Left lung (tissue), 10 donors: Measurements from ENCODE around the gene SREBF1. TPM values are rescaled to one million over a fixed set of nuclear protein-coding genes. Genes with fewer than 3 reads are reported as not detected.

Source experiments
- ATAC-seq: fragments of 200-7000 bp; cut with Tn5 transposase; one replicate; pipeline ENCODE4 v1.9.1; 2020; ENCODE audit warnings: moderate library complexity
- DNase-seq, 4 donors: peaks; one replicate each; pipeline ENCODE4 v3.0.0-alpha.2; 2013 to 2020
- H3K27ac ChIP-seq, 2 donors: fragments of 200-600 bp; sonication (generic) in 1 of 2; one replicate each; pipeline versions ENCODE4 v1.5.0 to v1.8.0; 2020 to 2021
- H3K27me3 ChIP-seq, 2 donors: fragments of 200-600 bp; sonication (generic) in 1 of 2; one replicate each; pipeline versions ENCODE4 v1.5.0 to v1.8.0; 2020 to 2021
- H3K36me3 ChIP-seq, 2 donors: fragments of 200-600 bp; sonication (generic) in 1 of 2; one replicate each; pipeline versions ENCODE4 v1.5.0 to v1.8.0; 2020 to 2021
- H3K4me1 ChIP-seq, 2 donors: fragments of 200-600 bp; one replicate each; pipeline ENCODE4 v1.8.0; 2021
- H3K4me3 ChIP-seq, 2 donors: fragments of 200-600 bp; sonication (generic) in 1 of 2; one replicate each; pipeline versions ENCODE4 v1.5.0 to v1.8.0; 2020 to 2021; ENCODE audit warnings: mild to moderate bottlenecking in 1 of 2
- H3K9me3 ChIP-seq, 2 donors: fragments of 200-600 bp; sonication (generic) in 1 of 2; one replicate each; pipeline versions ENCODE4 v1.5.0 to v1.8.0; 2020 to 2021
- intact Hi-C, 2 donors: fragments of 100-400 bp; cut with DNase I; formaldehyde crosslinking; loops; one replicate each; pipeline versions ENCODE4 v1.11.2 to v1.14.2; 2022
- polyA plus RNA-seq, 6 donors: library from polyadenylated mRNA; unstranded; fragments of 120-200 nt; gene quantifications; one replicate each; pipeline ENCODE4 v1.2.1, GENCODE V29; 2013; ENCODE audit not compliant: insufficient read length in 6 of 6
- total RNA-seq, 2 donors: library from RNA; stranded (reverse); fragmentation: NEBNext Ultra II Directional; extraction: Animal tissue kit (Norgen Biotek cat#: 25700); gene quantifications; one replicate each; pipeline ENCODE4 v1.2.1, GENCODE V29; 2021
- TF ChIP-seq, protein P1 (sequence below), 2 donors: fragments of 200-600 bp; sonication (generic) in 1 of 2; IDR thresholded peaks; one replicate each; pipeline versions ENCODE4 v1.5.0 to v1.8.0; 2021; ENCODE audit warnings: antibody characterized with exemption in 2 of 2
- donor health status: DM: no; HTN: yes; CAD: no.
- donor health status: DM: no; HTN: no; CAD: no.

SREBF1 gene
- total and polyA plus RNA-seq, 8 donors = 27.9 to 122 (median 46.4) TPM

DNA sequence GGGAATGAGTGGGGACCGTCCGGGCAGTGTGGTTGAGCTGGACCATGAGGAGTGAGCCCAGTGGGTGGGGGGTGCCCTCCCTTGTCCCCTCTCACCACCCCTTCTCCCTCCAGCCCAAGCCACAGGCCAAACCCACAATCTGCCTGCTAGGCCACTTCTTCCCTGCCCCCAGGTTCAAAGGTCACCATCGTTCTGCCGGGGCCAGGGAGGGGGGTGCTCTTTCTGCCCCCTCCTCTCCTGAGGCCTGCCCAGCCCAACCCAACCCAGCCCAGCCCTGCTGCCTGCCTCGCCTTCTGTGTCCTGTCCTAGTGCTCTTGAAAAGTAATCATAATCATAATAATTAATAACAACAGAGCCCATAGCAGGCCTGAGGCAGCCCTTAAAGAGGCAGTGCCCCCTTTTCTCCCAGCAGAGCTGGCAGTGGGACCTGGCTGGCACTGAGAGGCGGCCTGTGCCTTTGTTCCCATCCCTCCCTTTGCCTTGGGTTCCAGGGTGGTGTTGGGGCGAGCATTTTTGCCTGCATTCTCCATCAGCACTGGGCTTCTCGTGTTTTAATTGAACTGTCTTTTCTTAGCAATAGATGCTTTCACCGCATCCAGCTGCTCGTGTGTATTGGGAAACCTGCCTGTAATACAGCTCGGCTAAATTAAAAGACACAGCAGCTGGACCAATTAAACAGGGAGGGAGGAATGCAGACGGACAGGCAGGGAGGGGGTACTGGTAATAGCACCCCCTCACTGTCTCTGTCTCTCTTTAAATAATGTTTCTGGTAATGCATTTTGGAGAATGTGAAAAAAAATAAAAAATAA is 46.8 kb downstream of the SREBF1 start:
- intact Hi-C loops = no loop called here
- peaks cover 0 to 21% of the 10 kb centered on the region in 2 donors for H3K36me3 ChIP-seq
- no peaks in the 10 kb centered on the region for H3K27me3 ChIP-seq
- no peaks in the 10 kb centered on the region for H3K9me3 ChIP-seq
- no peak overlapping the region for H3K4me3 ChIP-seq
- no peak overlapping the region for H3K27ac ChIP-seq
- ATAC-seq = no peak
- DNase-seq = peak in 1 of 4 donors; percentile 27
- peaks cover 0 to 20% of the 10 kb centered on the region in 2 donors for H3K4me1 ChIP-seq
- TF ChIP-seq, protein P1, sequence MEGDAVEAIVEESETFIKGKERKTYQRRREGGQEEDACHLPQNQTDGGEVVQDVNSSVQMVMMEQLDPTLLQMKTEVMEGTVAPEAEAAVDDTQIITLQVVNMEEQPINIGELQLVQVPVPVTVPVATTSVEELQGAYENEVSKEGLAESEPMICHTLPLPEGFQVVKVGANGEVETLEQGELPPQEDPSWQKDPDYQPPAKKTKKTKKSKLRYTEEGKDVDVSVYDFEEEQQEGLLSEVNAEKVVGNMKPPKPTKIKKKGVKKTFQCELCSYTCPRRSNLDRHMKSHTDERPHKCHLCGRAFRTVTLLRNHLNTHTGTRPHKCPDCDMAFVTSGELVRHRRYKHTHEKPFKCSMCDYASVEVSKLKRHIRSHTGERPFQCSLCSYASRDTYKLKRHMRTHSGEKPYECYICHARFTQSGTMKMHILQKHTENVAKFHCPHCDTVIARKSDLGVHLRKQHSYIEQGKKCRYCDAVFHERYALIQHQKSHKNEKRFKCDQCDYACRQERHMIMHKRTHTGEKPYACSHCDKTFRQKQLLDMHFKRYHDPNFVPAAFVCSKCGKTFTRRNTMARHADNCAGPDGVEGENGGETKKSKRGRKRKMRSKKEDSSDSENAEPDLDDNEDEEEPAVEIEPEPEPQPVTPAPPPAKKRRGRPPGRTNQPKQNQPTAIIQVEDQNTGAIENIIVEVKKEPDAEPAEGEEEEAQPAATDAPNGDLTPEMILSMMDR (IDR thresholded peaks at IDR 0.05) = no peak

DNA sequence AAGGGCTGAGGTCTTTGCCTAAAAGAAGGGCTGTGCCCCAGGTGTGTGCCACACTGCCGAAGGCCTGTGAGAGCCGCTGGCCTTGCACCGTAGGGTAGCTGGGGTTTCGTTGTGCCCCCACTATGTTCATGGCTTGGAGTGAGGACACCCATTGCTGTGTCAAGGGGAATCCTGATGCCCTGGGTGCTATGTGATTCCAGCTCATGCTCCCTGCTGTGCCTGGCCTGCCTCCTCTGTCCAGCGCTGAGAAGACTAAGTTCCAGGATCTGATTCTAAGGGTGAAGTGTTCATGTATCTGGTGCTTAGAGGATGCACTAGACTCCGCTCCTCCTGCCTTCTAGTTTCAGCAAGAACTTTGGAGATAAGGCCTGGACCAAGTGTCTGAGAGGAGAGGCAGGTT is 47.4 kb downstream of the SREBF1 start:
- no peak for DNase-seq
- Histone ChIP-seq H3K9me3 (no peaks in the 10 kb centered on the region), H3K4me3 (no peak overlapping the region), H3K36me3 (peaks cover 0 to 15% of the 10 kb centered on the region in 2 donors), H3K27ac (no peak overlapping the region), H3K27me3 (no peaks in the 10 kb centered on the region), H3K4me1 (peaks cover 4 to 25% of the 10 kb centered on the region in 2 donors)
- TF ChIP-seq, protein P1 (IDR thresholded peaks at IDR 0.05) = no peak
- intact Hi-C loops = no loop called here
- ATAC-seq = no peak

GRCh38 chr17:17788967-17789366 is 47.8 kb downstream of the SREBF1 start:
- Histone ChIP-seq H3K36me3 (peaks cover 0 to 11% of the 10 kb centered on the region in 2 donors), H3K27me3 (peaks cover 0 to 4% of the 10 kb centered on the region in 2 donors), H3K27ac (no peak overlapping the region), H3K4me3 (no peak overlapping the region), H3K9me3 (no peaks in the 10 kb centered on the region), H3K4me1 (peaks cover 7 to 29% of the 10 kb centered on the region in 2 donors)
- DNase-seq (no peak), ATAC-seq (no peak)
- TF ChIP-seq, protein P1 (IDR thresholded peaks at IDR 0.05) = no peak
- intact Hi-C loops = no loop called here

GRCh38 chr17:17787568-17787967 is 49.2 kb downstream of the SREBF1 start:
- no peak for DNase-seq
- intact Hi-C loops = no loop called here

GRCh38 chr17:17786998-17787397 is 49.8 kb downstream of the SREBF1 start:
- Histone ChIP-seq H3K27ac (no peak overlapping the region), H3K4me3 (no peak overlapping the region), H3K36me3 (no peaks in the 10 kb centered on the region), H3K27me3 (peaks cover 0 to 24% of the 10 kb centered on the region in 2 donors), H3K9me3 (no peaks in the 10 kb centered on the region), H3K4me1 (peaks cover 7 to 35% of the 10 kb centered on the region in 2 donors)
- ATAC-seq (no peak), DNase-seq (no peak)
- TF ChIP-seq, protein P1 (IDR thresholded peaks at IDR 0.05) = no peak
- intact Hi-C loops = no loop called here

More at GRCh38 chr17:17787568-17787967, 49.2 kb downstream of the SREBF1 start:
- Histone ChIP-seq H3K4me3 (no peak overlapping the region), H3K4me1 (peaks cover 7 to 35% of the 10 kb centered on the region in 2 donors), H3K9me3 (no peaks in the 10 kb centered on the region), H3K27ac (no peak overlapping the region), H3K36me3 (no peaks in the 10 kb centered on the region), H3K27me3 (peaks cover 0 to 18% of the 10 kb centered on the region in 2 donors)
- TF ChIP-seq, protein P1 (IDR thresholded peaks at IDR 0.05) = no peak
- ATAC-seq = no peak
